Measurements from ENCODE around the gene FAM131B. TPM values are rescaled to one million over a fixed set of nuclear protein-coding genes. Genes with fewer than 3 reads are reported as not detected.

The FAM131B gene
- total and polyA plus RNA-seq, 9 of the 15 experiments (the other 6 are each of a cell fraction or from before 2014, with no cell fraction given) = 0.03 to 0.04 TPM; not detected in 7

DNA sequence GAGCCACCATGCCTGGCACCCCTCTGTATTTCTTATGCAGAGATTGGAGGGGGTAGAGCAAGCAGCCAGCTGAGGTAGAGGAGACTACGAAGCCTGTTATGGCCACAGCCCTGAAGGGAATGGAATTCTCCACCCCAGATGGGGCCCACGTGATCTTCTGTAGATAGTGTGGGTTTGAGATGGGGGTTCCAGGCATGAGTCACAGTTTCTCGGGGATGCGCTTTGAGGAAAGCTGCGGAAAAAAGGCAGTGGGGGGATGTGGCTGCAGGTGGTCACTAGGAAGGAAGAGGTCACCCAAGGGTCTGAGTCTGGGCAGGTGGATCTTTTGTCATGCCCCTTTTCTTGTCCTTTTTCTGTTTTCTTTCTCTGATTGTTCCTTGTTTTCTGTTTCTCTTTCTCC lies 11.5 kb downstream of the FAM131B start (continued):
- TF ChIP-seq, protein P1, sequence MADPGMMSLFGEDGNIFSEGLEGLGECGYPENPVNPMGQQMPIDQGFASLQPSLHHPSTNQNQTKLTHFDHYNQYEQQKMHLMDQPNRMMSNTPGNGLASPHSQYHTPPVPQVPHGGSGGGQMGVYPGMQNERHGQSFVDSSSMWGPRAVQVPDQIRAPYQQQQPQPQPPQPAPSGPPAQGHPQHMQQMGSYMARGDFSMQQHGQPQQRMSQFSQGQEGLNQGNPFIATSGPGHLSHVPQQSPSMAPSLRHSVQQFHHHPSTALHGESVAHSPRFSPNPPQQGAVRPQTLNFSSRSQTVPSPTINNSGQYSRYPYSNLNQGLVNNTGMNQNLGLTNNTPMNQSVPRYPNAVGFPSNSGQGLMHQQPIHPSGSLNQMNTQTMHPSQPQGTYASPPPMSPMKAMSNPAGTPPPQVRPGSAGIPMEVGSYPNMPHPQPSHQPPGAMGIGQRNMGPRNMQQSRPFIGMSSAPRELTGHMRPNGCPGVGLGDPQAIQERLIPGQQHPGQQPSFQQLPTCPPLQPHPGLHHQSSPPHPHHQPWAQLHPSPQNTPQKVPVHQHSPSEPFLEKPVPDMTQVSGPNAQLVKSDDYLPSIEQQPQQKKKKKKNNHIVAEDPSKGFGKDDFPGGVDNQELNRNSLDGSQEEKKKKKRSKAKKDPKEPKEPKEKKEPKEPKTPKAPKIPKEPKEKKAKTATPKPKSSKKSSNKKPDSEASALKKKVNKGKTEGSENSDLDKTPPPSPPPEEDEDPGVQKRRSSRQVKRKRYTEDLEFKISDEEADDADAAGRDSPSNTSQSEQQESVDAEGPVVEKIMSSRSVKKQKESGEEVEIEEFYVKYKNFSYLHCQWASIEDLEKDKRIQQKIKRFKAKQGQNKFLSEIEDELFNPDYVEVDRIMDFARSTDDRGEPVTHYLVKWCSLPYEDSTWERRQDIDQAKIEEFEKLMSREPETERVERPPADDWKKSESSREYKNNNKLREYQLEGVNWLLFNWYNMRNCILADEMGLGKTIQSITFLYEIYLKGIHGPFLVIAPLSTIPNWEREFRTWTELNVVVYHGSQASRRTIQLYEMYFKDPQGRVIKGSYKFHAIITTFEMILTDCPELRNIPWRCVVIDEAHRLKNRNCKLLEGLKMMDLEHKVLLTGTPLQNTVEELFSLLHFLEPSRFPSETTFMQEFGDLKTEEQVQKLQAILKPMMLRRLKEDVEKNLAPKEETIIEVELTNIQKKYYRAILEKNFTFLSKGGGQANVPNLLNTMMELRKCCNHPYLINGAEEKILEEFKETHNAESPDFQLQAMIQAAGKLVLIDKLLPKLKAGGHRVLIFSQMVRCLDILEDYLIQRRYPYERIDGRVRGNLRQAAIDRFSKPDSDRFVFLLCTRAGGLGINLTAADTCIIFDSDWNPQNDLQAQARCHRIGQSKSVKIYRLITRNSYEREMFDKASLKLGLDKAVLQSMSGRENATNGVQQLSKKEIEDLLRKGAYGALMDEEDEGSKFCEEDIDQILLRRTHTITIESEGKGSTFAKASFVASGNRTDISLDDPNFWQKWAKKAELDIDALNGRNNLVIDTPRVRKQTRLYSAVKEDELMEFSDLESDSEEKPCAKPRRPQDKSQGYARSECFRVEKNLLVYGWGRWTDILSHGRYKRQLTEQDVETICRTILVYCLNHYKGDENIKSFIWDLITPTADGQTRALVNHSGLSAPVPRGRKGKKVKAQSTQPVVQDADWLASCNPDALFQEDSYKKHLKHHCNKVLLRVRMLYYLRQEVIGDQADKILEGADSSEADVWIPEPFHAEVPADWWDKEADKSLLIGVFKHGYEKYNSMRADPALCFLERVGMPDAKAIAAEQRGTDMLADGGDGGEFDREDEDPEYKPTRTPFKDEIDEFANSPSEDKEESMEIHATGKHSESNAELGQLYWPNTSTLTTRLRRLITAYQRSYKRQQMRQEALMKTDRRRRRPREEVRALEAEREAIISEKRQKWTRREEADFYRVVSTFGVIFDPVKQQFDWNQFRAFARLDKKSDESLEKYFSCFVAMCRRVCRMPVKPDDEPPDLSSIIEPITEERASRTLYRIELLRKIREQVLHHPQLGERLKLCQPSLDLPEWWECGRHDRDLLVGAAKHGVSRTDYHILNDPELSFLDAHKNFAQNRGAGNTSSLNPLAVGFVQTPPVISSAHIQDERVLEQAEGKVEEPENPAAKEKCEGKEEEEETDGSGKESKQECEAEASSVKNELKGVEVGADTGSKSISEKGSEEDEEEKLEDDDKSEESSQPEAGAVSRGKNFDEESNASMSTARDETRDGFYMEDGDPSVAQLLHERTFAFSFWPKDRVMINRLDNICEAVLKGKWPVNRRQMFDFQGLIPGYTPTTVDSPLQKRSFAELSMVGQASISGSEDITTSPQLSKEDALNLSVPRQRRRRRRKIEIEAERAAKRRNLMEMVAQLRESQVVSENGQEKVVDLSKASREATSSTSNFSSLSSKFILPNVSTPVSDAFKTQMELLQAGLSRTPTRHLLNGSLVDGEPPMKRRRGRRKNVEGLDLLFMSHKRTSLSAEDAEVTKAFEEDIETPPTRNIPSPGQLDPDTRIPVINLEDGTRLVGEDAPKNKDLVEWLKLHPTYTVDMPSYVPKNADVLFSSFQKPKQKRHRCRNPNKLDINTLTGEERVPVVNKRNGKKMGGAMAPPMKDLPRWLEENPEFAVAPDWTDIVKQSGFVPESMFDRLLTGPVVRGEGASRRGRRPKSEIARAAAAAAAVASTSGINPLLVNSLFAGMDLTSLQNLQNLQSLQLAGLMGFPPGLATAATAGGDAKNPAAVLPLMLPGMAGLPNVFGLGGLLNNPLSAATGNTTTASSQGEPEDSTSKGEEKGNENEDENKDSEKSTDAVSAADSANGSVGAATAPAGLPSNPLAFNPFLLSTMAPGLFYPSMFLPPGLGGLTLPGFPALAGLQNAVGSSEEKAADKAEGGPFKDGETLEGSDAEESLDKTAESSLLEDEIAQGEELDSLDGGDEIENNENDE (IDR thresholded peaks at IDR 0.05; ENCODE audit: low read depth, low read length) = no peak
- TF ChIP-seq, protein P2, sequence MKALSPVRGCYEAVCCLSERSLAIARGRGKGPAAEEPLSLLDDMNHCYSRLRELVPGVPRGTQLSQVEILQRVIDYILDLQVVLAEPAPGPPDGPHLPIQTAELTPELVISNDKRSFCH (CRISPR knock-in tag; IDR thresholded peaks at IDR 0.05) = no peak
- TF ChIP-seq, protein P2 (tag; IDR thresholded peaks at IDR 0.05) = no peak
- TF ChIP-seq ZNF324 (CRISPR knock-in tag; IDR thresholded peaks at IDR 0.05) (no peak), FOSL1 (tag; conservative IDR thresholded peaks at IDR 0.05) (peak; percentile 68), CTBP1 (IDR thresholded peaks at IDR 0.05; ENCODE audit: borderline replicate concordance) (0 out of 2 replicates have a peak, but pooled peaks have one; percentile 15), RAD51 (IDR thresholded peaks at IDR 0.05; ENCODE audit: borderline replicate concordance, low read depth) (peak; percentile 64; the same call in 1 of the 2 replicates), SMARCE1 (IDR thresholded peaks at IDR 0.05) (0 out of 2 replicates have a peak, but pooled peaks have one; percentile 23)
- TF ChIP-seq, protein P3, sequence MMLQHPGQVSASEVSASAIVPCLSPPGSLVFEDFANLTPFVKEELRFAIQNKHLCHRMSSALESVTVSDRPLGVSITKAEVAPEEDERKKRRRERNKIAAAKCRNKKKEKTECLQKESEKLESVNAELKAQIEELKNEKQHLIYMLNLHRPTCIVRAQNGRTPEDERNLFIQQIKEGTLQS (IDR thresholded peaks at IDR 0.05) = peak; percentile 28; the same call in 1 of the 2 replicates
- TF ChIP-seq, protein P3 (CRISPR knock-in tag; conservative IDR thresholded peaks at IDR 0.05) = no peak
- TF ChIP-seq, protein P4, sequence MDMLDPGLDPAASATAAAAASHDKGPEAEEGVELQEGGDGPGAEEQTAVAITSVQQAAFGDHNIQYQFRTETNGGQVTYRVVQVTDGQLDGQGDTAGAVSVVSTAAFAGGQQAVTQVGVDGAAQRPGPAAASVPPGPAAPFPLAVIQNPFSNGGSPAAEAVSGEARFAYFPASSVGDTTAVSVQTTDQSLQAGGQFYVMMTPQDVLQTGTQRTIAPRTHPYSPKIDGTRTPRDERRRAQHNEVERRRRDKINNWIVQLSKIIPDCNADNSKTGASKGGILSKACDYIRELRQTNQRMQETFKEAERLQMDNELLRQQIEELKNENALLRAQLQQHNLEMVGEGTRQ (CRISPR knock-in tag; IDR thresholded peaks at IDR 0.05) = peak; percentile 80
